ENCODE measurements around the gene CLDN15.

DNA sequence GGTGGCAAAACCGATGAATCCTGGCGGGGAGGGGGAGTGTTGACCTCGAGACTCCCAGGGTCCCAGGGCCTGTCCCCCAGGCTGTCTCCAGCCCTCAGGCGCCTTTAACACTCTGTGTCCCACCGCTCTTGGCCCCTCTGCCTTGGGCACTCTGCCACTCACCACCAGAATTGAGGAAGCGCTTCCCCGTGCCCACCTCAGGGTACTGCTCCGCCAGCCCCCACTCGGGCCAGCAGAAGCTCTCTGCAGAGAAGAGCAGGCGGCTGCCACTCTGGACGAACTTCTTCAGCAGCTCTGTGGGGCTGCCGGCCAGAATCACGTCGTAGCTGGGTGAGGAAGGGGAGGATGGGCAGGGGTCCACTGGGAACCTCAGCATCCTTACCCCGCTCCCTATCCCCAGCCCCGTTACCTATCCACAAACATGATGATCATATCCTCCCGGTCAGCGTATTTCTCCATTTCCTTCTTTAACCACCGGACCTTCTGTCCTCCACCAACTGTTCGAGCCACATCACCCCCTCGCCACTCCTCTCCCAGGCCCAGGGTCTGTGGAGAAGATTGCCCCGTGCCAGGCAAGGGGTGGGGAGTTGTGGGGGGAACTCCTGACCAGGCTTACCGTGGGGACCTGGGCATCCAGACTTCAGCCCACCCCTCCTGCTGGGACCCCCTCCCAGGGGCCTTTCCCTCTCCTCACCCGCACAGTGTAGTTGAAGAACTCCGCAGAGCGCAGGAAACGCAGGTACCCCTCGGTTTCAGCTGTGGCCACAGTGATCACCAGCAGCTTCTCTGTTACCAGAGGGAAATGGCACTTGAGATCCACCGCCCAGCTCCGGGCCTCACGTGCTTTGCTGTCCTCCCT lies 21.4 kb downstream of the CLDN15 start:
- TF ChIP-seq EZH2 (IDR thresholded peaks at IDR 0.05; ENCODE audit: low read length) = no peak
- TF ChIP-seq, protein P1, sequence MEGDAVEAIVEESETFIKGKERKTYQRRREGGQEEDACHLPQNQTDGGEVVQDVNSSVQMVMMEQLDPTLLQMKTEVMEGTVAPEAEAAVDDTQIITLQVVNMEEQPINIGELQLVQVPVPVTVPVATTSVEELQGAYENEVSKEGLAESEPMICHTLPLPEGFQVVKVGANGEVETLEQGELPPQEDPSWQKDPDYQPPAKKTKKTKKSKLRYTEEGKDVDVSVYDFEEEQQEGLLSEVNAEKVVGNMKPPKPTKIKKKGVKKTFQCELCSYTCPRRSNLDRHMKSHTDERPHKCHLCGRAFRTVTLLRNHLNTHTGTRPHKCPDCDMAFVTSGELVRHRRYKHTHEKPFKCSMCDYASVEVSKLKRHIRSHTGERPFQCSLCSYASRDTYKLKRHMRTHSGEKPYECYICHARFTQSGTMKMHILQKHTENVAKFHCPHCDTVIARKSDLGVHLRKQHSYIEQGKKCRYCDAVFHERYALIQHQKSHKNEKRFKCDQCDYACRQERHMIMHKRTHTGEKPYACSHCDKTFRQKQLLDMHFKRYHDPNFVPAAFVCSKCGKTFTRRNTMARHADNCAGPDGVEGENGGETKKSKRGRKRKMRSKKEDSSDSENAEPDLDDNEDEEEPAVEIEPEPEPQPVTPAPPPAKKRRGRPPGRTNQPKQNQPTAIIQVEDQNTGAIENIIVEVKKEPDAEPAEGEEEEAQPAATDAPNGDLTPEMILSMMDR (optimal IDR thresholded peaks at IDR 0.05 in 1 of 3, IDR thresholded peaks at IDR 0.05 in 1 of 3, conservative IDR thresholded peaks at IDR 0.05 in 1 of 3; ENCODE audit: extremely low read depth in 1 of 3, insufficient read depth in 2 of 3, low read length in 3 of 3) = no peak

Measured in keratinocyte (primary cell).